Measurements from ENCODE around the gene PLXNB3. TPM values are rescaled to one million over a fixed set of nuclear protein-coding genes. Genes with fewer than 3 reads are reported as not detected.
"Not testable (repeated sequence)": the region's sequence is repeated elsewhere in the genome, so short reads cannot be mapped to it uniquely, and the experiment has no call there.

Gene PLXNB3
- total RNA-seq, 1 donor, result 3.1 TPM

DNA sequence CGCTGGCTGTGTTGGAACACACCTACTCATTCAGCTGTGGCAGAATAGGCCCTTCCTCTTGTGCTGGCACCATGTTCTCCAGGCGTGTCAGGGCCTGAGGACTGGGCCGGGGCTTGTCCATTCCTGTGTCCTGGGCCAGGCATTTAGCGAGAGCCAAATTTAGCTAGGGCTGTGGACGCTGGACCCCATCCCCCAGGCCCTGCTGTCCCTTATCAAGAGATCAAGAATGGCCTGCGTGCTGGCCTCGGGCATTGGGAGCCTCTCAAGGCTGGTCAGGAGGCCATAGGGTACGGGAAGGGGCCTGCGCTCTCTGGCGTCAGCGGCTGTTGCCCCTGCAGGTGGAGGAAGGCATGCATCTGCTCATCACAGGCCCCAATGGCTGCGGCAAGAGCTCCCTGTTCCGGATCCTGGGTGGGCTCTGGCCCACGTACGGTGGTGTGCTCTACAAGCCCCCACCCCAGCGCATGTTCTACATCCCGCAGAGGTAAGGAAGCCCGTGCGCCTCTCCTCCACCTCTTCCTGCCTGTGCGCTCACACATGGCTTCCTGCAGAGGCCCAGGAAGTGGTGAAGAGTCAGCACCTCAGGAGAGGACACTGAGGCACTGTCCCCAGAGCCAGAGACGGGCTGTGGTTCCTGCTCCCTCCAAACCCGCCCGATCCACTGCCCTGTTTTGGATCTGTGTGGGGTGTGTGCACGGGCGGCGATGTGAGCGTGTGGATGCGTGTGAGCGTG, 24.1 kb upstream of the PLXNB3 start:
- DNase-seq (ENCODE audit: low read depth), result no peak
- H3K4me3 ChIP-seq (ENCODE audit: low read depth, low read length), result no peak overlapping the region
- TF ChIP-seq, protein P1, sequence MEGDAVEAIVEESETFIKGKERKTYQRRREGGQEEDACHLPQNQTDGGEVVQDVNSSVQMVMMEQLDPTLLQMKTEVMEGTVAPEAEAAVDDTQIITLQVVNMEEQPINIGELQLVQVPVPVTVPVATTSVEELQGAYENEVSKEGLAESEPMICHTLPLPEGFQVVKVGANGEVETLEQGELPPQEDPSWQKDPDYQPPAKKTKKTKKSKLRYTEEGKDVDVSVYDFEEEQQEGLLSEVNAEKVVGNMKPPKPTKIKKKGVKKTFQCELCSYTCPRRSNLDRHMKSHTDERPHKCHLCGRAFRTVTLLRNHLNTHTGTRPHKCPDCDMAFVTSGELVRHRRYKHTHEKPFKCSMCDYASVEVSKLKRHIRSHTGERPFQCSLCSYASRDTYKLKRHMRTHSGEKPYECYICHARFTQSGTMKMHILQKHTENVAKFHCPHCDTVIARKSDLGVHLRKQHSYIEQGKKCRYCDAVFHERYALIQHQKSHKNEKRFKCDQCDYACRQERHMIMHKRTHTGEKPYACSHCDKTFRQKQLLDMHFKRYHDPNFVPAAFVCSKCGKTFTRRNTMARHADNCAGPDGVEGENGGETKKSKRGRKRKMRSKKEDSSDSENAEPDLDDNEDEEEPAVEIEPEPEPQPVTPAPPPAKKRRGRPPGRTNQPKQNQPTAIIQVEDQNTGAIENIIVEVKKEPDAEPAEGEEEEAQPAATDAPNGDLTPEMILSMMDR (IDR thresholded peaks at IDR 0.05; ENCODE audit: insufficient read depth, low read length), result no peak

DNA sequence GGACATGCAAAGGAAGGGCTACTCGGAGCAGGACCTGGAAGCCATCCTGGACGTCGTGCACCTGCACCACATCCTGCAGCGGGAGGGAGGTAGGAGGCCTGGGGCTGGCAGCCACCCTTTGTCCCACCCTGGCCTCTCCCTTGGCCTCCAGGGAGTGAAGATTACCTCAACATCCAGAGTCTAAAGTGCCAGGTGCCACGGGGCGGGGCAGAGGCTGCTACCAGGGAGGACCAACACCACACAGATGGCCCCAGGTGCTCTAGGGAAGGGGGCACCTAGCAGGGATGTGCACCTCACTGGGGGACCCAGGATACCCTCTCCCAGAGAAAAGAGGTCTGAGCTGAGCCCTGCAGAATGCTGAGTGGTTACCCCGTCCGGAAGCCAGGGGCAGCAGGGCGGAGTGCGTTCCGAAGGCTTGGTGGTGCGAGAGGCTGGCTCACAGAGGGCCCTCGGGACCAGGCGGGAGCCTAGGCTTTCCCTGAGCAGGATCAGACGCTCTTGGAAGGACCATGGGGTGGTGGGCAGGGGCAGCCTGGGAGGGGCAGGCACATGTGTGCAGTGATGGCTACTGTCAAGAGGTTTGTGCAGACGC, 23.3 kb upstream of the PLXNB3 start:
- TF ChIP-seq, protein P1 (IDR thresholded peaks at IDR 0.05; ENCODE audit: insufficient read depth, low read length), result no peak
- no peak for DNase-seq (ENCODE audit: low read depth)
- no peak overlapping the region for H3K4me3 ChIP-seq (ENCODE audit: low read depth, low read length)

DNA sequence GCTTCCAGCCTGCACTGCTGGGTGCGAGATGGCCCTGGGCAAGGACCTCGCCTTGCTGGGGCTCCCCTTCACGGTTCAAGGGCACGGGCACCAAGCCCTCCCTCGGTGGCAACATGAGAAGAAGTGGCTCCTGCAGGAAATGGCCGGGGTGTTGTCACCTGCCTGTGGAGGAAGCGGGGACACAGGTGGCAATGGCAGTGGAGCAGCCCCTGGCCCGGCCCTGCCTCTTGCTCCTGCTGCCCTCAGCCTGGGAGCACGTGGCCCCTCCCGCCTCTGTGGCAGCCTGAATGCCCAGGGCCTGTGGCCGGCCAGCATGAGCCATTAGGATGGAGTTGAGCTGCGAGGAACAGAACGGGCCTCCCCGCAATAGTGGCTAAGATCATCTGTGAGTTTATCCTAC, 22.6 kb upstream of the PLXNB3 start:
- no peak for DNase-seq (ENCODE audit: low read depth)
- TF ChIP-seq, protein P1 (IDR thresholded peaks at IDR 0.05; ENCODE audit: insufficient read depth, low read length), result no peak
- H3K4me3 ChIP-seq (ENCODE audit: low read depth, low read length), result no peak overlapping the region

DNA sequence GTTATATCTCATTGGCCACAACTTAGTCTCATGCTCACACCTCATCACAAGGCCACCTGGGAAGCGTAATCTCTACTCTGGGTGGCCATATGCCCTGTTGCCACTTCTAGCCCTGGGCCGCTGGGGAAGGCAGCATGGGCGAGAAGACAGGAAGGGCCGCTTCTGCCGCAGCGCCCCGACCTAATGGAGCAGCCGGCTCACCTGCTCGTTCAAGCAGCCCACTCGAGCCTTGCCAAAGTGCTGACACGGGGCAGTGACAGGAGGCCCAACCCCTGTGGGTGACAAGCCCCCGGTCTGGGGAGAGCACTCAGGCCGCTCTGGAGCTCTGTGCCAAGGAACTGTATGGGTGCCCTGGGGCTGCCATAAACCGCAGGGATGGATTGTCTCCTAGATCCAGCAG, 21.9 kb upstream of the PLXNB3 start:
- not testable (repeated sequence) for H3K4me3 ChIP-seq (ENCODE audit: low read depth, low read length); DNase-seq (ENCODE audit: low read depth)

DNA sequence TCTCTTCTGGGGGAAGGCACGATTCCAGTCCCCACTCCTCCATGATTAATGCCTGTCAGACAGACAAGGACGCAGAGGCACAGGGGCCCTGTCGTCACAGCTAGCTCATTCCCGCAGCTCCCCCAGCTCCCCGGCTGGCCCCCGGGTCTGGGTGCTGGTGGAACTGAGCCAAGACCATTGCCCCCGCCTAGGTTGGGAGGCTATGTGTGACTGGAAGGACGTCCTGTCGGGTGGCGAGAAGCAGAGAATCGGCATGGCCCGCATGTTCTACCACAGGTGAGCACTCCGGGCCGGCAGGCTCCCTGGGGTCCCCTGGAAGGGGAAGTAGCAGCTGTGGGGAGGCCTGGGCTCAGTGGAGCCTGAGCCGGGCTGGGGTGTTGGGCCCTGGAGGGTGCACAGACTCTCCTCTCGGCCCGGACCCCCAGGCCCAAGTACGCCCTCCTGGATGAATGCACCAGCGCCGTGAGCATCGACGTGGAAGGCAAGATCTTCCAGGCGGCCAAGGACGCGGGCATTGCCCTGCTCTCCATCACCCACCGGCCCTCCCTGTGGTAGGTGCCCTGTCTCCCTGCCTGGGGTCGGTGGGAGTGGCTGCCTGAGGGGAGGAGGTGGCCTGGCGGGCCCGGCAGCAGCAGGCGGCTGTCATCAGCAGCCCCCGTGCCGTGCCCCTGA, 21.1 kb upstream of the PLXNB3 start:
- DNase-seq (ENCODE audit: low read depth); H3K4me3 ChIP-seq (ENCODE audit: low read depth, low read length): not testable (repeated sequence)

DNA sequence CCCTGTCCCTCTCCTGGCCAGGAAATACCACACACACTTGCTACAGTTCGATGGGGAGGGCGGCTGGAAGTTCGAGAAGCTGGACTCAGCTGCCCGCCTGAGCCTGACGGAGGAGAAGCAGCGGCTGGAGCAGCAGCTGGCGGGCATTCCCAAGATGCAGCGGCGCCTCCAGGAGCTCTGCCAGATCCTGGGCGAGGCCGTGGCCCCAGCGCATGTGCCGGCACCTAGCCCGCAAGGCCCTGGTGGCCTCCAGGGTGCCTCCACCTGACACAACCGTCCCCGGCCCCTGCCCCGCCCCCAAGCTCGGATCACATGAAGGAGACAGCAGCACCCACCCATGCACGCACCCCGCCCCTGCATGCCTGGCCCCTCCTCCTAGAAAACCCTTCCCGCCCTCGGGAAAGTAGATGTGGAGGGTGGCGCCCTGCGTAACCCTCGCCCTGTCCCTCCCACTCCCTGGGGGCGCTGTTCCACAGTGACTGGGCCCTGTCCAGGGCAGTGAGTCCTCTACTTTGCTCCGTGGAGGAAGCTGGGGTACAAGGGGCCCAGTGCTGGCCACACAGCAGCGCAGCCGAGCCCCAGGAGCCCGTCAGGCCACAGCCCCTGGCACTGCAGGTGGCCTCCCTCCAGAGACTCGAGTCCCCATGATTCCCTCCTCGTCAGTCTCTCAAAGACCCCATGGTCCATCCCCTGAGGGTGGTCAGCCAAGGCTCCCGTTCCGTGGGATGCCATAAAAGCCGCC, 20.4 kb upstream of the PLXNB3 start:
- peak; percentile 28 for DNase-seq (ENCODE audit: low read depth)
- H3K4me3 ChIP-seq (ENCODE audit: low read depth, low read length), result not testable (repeated sequence)

DNA sequence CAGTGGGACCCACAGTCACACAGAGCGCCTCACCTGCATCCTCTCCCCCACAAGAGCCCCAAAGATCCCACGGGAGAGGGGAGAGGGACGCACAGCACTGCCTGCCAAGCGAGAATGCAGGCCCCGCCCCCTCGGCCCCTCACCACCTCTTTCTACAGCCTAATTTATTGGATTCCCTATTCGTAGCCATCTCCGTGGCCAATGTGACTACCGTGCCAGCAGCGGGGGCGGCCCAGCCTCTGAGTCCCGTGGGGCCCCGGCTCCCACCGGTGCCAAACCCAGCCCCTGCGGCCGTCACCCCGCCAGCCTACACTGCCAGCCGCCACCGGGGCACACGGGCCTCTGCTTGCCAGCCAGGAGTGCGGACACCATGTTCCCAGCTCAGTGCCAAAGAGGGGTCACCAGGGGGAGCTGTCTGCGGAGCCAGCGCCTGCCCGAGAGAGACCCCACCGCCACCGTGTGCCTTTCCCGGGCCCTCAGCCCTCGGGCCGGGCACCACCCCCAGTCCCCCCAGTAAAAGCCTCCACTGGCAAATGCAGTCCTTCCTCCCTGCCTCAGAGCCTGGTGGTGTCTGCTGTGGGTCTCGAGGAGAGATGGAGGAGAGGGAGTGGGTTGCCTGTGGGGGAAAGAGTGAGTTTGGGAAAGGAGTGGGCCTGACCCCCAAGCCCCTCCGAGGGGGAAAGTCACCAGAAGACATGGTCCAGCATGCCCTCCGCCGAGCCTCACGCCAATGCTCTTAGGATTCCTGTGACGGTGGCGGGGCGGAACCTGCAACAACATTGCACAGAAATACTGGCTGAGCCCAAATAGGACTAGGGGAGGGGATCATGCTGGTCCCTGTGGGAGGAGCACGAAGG, 19.6 kb upstream of the PLXNB3 start:
- no peak overlapping the region for H3K4me3 ChIP-seq (ENCODE audit: low read depth, low read length)
- TF ChIP-seq, protein P1 (IDR thresholded peaks at IDR 0.05; ENCODE audit: insufficient read depth, low read length), result no peak
- DNase-seq (ENCODE audit: low read depth), result no peak

DNA sequence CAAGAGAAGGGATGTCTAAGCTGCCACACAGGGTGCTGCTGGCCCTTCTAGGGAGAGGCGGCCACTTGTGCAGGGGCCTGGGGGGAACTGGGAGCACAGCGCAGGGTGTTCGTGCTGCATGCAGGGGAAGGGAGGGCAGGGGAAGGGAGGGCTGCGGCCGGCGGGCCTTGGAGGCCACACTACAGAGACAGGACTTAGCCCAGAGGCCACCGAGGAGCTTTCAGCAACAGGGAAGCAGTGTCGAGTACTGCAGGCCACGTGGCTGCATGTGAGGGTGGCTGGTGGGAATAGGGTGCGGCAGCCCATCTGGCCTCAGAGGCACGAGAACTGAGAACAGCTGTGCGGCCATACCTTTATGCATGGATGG, 19.0 kb upstream of the PLXNB3 start:
- H3K4me3 ChIP-seq (ENCODE audit: low read depth, low read length); DNase-seq (ENCODE audit: low read depth): not testable (repeated sequence)

All from fibroblast of the aortic adventitia (primary cell).